Dendritic cell treated with granulocyte-macrophage colony-stimulating factor and Interleukin-4, amounts not matched to agents 40 ng/mL and 50 ng/mL, for 4 days (primary cell): ENCODE data around the gene DSCAML1.

Source experiments
- H3K27ac Mint-ChIP-seq: one replicate; pipeline ENCODE4 v1.8.0; 2022; ENCODE audit warnings: mild to moderate bottlenecking, mixed read lengths
- H3K27me3 Mint-ChIP-seq: one replicate; pipeline ENCODE4 v1.8.0; 2022; ENCODE audit warnings: mild to moderate bottlenecking, mixed read lengths
- H3K36me3 Mint-ChIP-seq: one replicate; pipeline ENCODE4 v1.8.0; 2022; ENCODE audit warnings: low read depth, mixed read lengths
- H3K4me1 Mint-ChIP-seq: one replicate; pipeline ENCODE4 v1.8.0; 2022; ENCODE audit warnings: low read depth, mixed read lengths
- H3K4me3 Mint-ChIP-seq: one replicate; pipeline ENCODE4 v1.8.0; 2022; ENCODE audit warnings: mild to moderate bottlenecking, moderate library complexity, mixed read lengths
- H3K9me3 Mint-ChIP-seq: one replicate; pipeline ENCODE4 v1.8.0; 2022; ENCODE audit warnings: mixed read lengths
- intact Hi-C: fragments of 100-400 bp; cut with micrococcal nuclease; formaldehyde crosslinking; loops from one replicate; pipeline ENCODE4 v1.15.0; 2022

Gene DSCAML1

GRCh38 chr11:117588166-117588810 is 208.7 kb downstream of the DSCAML1 start:
- Mint-ChIP-seq H3K4me1 (no peaks in the 10 kb centered on the region), H3K36me3 (no peaks in the 10 kb centered on the region), H3K4me3 (no peak overlapping the region), H3K9me3 (no peaks in the 10 kb centered on the region), H3K27ac (no peak overlapping the region), H3K27me3 (peaks cover 5% of the 10 kb centered on the region)
- intact Hi-C loops: no loop called here

- Mint-ChIP-seq H3K27me3 (peaks cover 7% of the 10 kb centered on the region), H3K27ac (no peak overlapping the region), H3K4me3 (no peak overlapping the region), H3K4me1 (no peaks in the 10 kb centered on the region), H3K9me3 (no peaks in the 10 kb centered on the region), H3K36me3 (no peaks in the 10 kb centered on the region)
- intact Hi-C loops: no loop called here
Measured at GRCh38 chr11:117587416-117587815, 209.6 kb downstream of the DSCAML1 start.

DNA sequence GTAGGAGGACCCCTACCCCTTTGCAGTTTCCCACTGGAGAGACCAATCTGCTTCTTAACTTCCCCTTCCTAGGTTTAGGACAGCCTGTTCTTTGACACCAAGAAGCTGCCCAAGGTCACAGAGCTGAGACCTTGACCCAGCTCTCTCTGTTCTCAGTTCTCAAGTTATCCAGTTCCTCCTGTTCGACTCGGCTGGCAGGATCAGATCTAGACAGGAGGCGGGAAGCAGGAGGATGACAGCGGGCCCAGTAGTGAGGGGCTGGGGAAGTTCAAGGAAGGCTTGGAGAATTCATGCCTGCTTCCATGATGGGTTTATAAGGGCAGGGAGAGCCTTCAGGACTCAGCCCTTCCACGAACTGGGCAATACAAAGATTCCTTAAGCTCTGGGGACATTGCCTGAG is 210.6 kb downstream of the DSCAML1 start:
- H3K9me3 Mint-ChIP-seq: no peaks in the 10 kb centered on the region
- intact Hi-C loops: no loop called here
- peaks cover 7% of the 10 kb centered on the region for H3K27me3 Mint-ChIP-seq
- H3K27ac Mint-ChIP-seq: no peak overlapping the region
- no peaks in the 10 kb centered on the region for H3K36me3 Mint-ChIP-seq
- no peaks in the 10 kb centered on the region for H3K4me1 Mint-ChIP-seq
- H3K4me3 Mint-ChIP-seq: no peak overlapping the region

- Mint-ChIP-seq H3K27ac (no peak overlapping the region), H3K4me3 (no peak overlapping the region), H3K36me3 (no peaks in the 10 kb centered on the region), H3K9me3 (no peaks in the 10 kb centered on the region), H3K4me1 (no peaks in the 10 kb centered on the region), H3K27me3 (peaks cover 10% of the 10 kb centered on the region)
- intact Hi-C loops: no loop called here
Measured at GRCh38 chr11:117585631-117586030, 211.4 kb downstream of the DSCAML1 start.

DNA sequence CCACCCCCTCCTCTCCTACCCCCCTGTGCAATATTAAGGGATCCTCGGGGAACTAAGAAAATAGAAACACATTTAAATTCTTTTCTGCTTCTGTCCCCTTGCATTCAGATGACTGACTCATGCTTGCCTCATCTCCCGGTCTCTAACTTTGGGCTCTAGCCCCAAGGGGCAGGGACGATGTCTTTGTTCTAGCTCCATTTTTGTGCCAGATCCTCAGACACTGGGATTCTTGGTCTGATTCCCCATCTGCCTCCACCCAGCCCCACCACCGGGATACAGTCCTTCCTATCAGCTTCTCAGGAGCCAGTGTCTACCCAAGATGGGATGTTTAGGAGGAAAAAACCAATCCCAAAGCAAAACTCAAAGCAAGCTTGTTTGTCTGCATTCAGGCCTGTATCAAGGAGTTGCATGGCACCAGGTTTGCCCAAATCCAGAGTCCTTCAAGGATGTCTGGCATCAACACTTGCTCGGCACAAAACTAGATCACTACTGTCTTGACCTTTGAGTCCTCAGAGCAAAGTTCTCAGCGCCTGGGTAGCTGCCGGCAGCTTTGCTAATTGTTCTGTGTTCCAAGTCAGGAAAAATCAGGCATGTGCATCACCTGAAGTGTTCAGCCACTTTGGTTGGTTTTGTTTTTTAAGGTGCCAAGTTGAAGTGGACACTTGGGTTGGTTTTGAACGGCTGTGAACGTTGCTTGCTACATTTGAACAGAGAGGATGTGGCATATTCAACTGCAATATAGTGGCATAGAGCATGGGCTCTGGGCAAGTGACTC is 212.8 kb downstream of the DSCAML1 start:
- H3K36me3 Mint-ChIP-seq: no peaks in the 10 kb centered on the region

GRCh38 chr11:117583063-117583801 is 213.8 kb downstream of the DSCAML1 start:
- no peak overlapping the region for H3K4me3 Mint-ChIP-seq
- H3K27ac Mint-ChIP-seq: no peak overlapping the region
- no peaks in the 10 kb centered on the region for H3K36me3 Mint-ChIP-seq
- peaks cover 15% of the 10 kb centered on the region for H3K27me3 Mint-ChIP-seq
- intact Hi-C loops: no loop called here
- H3K9me3 Mint-ChIP-seq: no peaks in the 10 kb centered on the region
- peaks cover 8% of the 10 kb centered on the region for H3K4me1 Mint-ChIP-seq

More for the DNA sequence above, 212.8 kb downstream of the DSCAML1 start:
- intact Hi-C loops: no loop called here
- Mint-ChIP-seq H3K9me3 (no peaks in the 10 kb centered on the region), H3K27me3 (peaks cover 9% of the 10 kb centered on the region), H3K27ac (no peak overlapping the region), H3K4me3 (no peak overlapping the region), H3K4me1 (peaks cover 3% of the 10 kb centered on the region)

DNA sequence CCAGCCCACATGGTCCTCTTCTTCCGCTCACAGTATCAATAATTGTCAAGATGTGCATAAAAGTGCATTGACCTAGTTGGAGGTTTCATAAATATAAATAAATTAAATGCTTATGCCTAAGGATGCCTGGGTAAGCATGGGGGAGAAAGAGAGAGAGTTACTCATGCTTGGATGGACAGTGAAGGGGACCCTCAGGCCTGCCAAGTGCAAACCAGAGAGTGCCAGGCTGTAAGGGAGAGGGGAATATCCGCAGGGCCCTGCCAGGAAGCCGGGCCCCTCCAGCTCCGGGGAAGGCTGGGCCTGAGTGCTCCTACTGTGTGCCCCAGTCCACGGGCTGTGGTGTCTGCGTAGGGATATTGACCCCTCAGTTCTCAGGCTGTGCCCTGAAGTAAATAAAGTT is 214.6 kb downstream of the DSCAML1 start:
- H3K4me3 Mint-ChIP-seq: no peak overlapping the region
- no peak overlapping the region for H3K27ac Mint-ChIP-seq
- H3K9me3 Mint-ChIP-seq: no peaks in the 10 kb centered on the region
- H3K27me3 Mint-ChIP-seq: peaks cover 16% of the 10 kb centered on the region
- peaks cover 8% of the 10 kb centered on the region for H3K4me1 Mint-ChIP-seq
- intact Hi-C loops: no loop called here
- H3K36me3 Mint-ChIP-seq: no peaks in the 10 kb centered on the region

DNA sequence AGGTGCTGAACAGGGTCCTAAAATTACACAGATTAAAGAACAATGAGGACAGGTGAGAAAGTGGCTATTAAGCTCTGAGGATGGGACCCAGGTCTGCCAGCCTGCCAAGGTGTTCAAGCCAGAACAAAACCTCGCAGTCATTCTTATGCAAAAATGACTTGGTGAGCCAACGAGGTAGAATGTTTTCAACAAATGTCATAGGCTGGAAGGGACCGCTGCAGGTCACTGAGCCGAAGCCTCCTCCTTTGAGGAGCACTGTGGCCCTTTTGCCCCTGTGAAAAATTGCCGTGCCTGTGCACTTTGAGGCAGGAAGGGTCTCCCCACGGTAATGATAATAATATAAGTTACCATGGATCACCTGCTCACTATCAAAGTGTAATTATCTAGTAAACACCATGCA is 216.2 kb downstream of the DSCAML1 start:
- peaks cover 16% of the 10 kb centered on the region for H3K27me3 Mint-ChIP-seq
- no peaks in the 10 kb centered on the region for H3K36me3 Mint-ChIP-seq
- peaks cover 8% of the 10 kb centered on the region for H3K4me1 Mint-ChIP-seq
- H3K9me3 Mint-ChIP-seq: no peaks in the 10 kb centered on the region
- no peak overlapping the region for H3K27ac Mint-ChIP-seq
- intact Hi-C loops: no loop called here
- H3K4me3 Mint-ChIP-seq: no peak overlapping the region

DNA sequence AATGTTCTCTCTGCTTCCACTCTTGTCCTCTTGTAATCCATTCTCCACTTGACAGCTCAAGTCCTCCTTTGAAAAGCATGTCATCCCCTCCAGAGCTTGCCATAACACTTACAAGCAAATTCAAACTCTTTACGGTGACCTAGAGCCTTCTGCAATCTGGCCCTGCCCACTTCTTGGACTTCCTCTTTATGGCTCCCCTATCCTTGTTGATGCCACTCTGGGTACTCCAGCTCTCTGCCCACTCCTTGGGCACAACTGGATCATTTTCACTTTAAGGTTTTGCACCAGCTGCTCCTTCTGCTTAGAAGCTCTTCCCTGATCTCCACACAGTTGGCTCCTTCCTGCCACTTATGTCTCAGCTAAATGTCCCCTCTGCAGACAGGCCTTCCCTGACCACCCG is 217.9 kb downstream of the DSCAML1 start:
- Mint-ChIP-seq H3K36me3 (no peaks in the 10 kb centered on the region), H3K4me3 (no peak overlapping the region), H3K9me3 (no peaks in the 10 kb centered on the region), H3K27ac (no peak overlapping the region), H3K27me3 (peaks cover 16% of the 10 kb centered on the region), H3K4me1 (peaks cover 8% of the 10 kb centered on the region)
- intact Hi-C loops: no loop called here

DNA sequence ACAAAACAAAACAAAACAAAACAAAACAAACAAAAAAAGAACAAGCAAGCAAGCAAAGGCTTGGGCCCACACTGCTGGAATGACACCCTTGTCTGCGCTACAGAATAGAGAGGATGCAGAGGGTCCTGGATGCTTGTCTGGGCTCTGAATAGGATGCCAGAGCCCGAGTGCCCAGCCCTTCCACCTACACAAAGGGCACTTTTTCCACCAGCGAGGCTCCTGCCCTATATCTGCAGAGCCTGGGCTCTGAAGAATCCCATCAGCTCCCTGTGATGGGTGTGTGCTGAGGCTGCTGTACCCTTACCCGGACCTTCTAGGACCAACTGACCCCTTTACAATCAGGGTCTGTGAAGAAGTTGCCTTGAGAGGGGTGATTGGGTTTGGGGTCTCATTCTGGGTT is 221.2 kb downstream of the DSCAML1 start:
- intact Hi-C loops: no loop called here
- no peak overlapping the region for H3K4me3 Mint-ChIP-seq
- H3K27me3 Mint-ChIP-seq: peaks cover 12% of the 10 kb centered on the region
- H3K27ac Mint-ChIP-seq: no peak overlapping the region
- H3K4me1 Mint-ChIP-seq: peaks cover 16% of the 10 kb centered on the region
- H3K36me3 Mint-ChIP-seq: no peaks in the 10 kb centered on the region
- H3K9me3 Mint-ChIP-seq: no peaks in the 10 kb centered on the region

DNA sequence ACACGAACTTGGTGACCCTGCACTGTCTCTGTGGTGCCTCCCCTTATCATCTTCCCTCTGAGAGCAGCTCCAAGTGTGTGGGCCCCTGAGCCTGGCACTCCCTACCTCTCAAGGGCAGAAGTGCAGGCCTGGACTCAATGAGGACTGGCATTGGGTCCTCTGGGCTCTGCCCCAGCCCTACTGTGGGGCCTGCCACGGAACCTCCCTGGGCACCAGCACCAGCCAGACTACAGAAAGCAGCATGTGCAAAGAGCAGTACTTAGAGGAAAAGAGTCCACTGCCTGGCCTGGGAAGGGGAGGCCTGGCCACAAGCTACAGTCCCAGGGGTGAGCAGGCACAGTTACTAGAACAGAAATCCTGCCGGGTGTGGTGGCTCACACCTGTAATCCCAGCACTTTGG is 222.5 kb downstream of the DSCAML1 start:
- Mint-ChIP-seq H3K36me3 (no peaks in the 10 kb centered on the region), H3K4me1 (peaks cover 16% of the 10 kb centered on the region), H3K27me3 (peaks cover 10% of the 10 kb centered on the region), H3K9me3 (no peaks in the 10 kb centered on the region), H3K27ac (no peak overlapping the region), H3K4me3 (no peak overlapping the region)
- intact Hi-C loops: no loop called here

DNA sequence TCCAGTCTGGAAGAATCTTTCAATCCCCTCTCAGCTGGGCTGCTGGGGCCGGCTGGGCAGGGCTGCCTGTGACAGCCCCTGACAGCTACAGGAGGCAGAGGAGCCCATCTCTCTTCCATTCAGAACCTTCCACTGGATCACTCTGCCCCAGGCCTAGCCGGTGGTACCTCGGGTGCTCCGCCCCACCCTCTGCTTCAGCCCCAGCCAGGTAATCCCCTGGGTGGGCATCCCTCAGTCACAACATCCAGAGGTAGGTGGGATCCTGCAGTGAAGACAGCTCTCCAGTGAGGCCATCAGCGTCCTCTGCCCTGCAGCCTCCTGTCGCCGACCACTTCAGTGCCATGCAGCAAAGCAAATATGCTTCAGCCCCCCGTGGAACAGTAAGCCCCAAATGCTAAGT is 223.7 kb downstream of the DSCAML1 start:
- Mint-ChIP-seq H3K9me3 (no peaks in the 10 kb centered on the region), H3K27ac (no peak overlapping the region), H3K36me3 (no peaks in the 10 kb centered on the region), H3K4me1 (peaks cover 8% of the 10 kb centered on the region), H3K27me3 (peaks cover 5% of the 10 kb centered on the region), H3K4me3 (no peak overlapping the region)
- intact Hi-C loops: no loop called here

GRCh38 chr11:117572671-117573070 is 224.3 kb downstream of the DSCAML1 start:
- no peaks in the 10 kb centered on the region for H3K36me3 Mint-ChIP-seq
- peaks cover 3% of the 10 kb centered on the region for H3K27me3 Mint-ChIP-seq
- no peak overlapping the region for H3K4me3 Mint-ChIP-seq
- H3K9me3 Mint-ChIP-seq: no peaks in the 10 kb centered on the region
- intact Hi-C loops: no loop called here
- H3K27ac Mint-ChIP-seq: no peak overlapping the region
- H3K4me1 Mint-ChIP-seq: peaks cover 8% of the 10 kb centered on the region

DNA sequence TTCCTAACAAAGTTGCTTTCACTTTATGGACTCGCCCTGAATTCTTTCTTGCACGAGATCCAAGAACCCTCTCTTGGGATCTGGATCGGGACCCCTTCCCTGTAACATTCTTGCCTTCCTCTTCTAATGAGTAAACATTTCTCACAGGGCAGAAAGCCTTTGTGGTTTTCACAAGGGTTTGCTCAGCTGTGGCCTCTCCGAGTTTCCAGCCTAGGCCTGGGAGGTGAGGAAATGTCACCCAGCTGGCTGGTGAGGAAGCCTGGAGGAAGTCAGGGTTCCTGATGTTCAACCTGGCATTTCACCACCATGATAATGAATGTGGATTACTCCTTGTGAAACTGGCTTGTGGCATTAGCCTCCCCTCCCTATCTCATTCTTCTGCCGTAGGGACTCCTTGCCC is 224.9 kb downstream of the DSCAML1 start:
- Mint-ChIP-seq H3K4me1 (peaks cover 8% of the 10 kb centered on the region), H3K36me3 (no peaks in the 10 kb centered on the region), H3K27ac (no peak overlapping the region)

More for the DNA sequence above, 224.9 kb downstream of the DSCAML1 start:
- H3K9me3 Mint-ChIP-seq: no peaks in the 10 kb centered on the region
- intact Hi-C loops: no loop called here
- H3K27me3 Mint-ChIP-seq: peaks cover 3% of the 10 kb centered on the region
- H3K4me3 Mint-ChIP-seq: no peak overlapping the region
